Ovary (tissue), 9 donors: ENCODE data around the gene OLIG2. TPM values are rescaled to one million over a fixed set of nuclear protein-coding genes. Genes with fewer than 3 reads are reported as not detected.

Experiments used
- DNase-seq, 5 donors: peaks; one replicate each; pipeline ENCODE4 v3.0.0-alpha.2; 2019 to 2020
- H3K27ac ChIP-seq, 2 donors: fragments of 200-600 bp; one replicate each; pipeline versions ENCODE4 v1.5.1 to v1.8.0; 2019 to 2022
- H3K27me3 ChIP-seq: fragments of 200-600 bp; one replicate; pipeline ENCODE4 v1.8.0; 2022
- H3K36me3 ChIP-seq: fragments of 200-600 bp; sonication (generic); one replicate; pipeline ENCODE4 v1.5.1; 2019
- H3K4me1 ChIP-seq: one replicate; pipeline ENCODE4 v1.8.1; 2013; ENCODE audit warnings: mild to moderate bottlenecking, moderate library complexity; ENCODE audit not compliant: insufficient read depth
- H3K4me3 ChIP-seq: fragments of 200-600 bp; sonication (generic); one replicate; pipeline ENCODE4 v1.5.1; 2017
- H3K9me3 ChIP-seq, 2 donors: fragments of 200-600 bp in 1 of 2; sonication (generic) in 1 of 2; one replicate each; pipeline versions ENCODE4 v1.5.1 to v1.8.1; 2013 to 2019; ENCODE audit warnings: mild to moderate bottlenecking in 1 of 2, moderate library complexity in 1 of 2
- CTCF ChIP-seq, 3 donors: fragments of 450-650 bp in 2 of 3; fragments of 200-600 bp in 1 of 3; IDR thresholded peaks; one replicate each; pipeline versions ENCODE4 v1.5.1 to v1.8.0; 2016 to 2022; ENCODE audit warnings: antibody characterized with exemption in 3 of 3, mild to moderate bottlenecking in 1 of 3
- EP300 ChIP-seq: sonication (generic); formaldehyde crosslinking; IDR thresholded peaks from one replicate; pipeline ENCODE4 v1.6.1; 2017; ENCODE audit warnings: antibody characterized with exemption
- POLR2A ChIP-seq: fragments of 450-650 bp; IDR thresholded peaks from one replicate; pipeline ENCODE4 v1.6.1; 2017; ENCODE audit warnings: antibody characterized with exemption, mild to moderate bottlenecking, moderate library complexity
- WGBS, 3 donors: extraction: QIAGEN DNeasy Blood & Tissue Kit in 1 of 3; methylation state at CpG; one replicate each; pipeline versions ENCODE4 v1.1.5 to v1.1.7; 2013 to 2017; 5-methylcytosine and 5-hydroxymethylcytosine counted together
- intact Hi-C, 4 donors: fragments of 100-400 bp; cut with DNase I; formaldehyde crosslinking; loops; one replicate each; pipeline versions ENCODE4 v1.11.0 to v1.15.1; 2022 to 2023
- polyA plus RNA-seq, 2 donors: library from polyadenylated mRNA; stranded (reverse); fragments of 200-250 nt in 1 of 2; fragments of 350-450 nt in 1 of 2; fragmentation: Illumina TruSeq in 1 of 2; extraction: RNeasy Lipid Tissue Mini Kit (QIAGEN cat#74804) in 1 of 2; gene quantifications; one replicate each; pipeline ENCODE4 v1.2.3, GENCODE V29; 2013 to 2014
- total RNA-seq, 7 donors: library from RNA; depleted of rRNA in 2 of 7; stranded (reverse); fragments of >200 nt in 2 of 7; fragmentation: NEBNext Ultra II Directional in 3 of 7; extraction: Animal tissue kit (Norgen Biotek cat#: 25700) in 3 of 7; gene quantifications; one replicate each; pipeline versions ENCODE4 v1.1.0 to v1.2.4, GENCODE V29; 2016 to 2023
- donor health status: DM: no; HTN: no; CAD: no; lungs with moderate emphysema.
- donor health status: DM: no; HTN: no; CAD: no.
- donor health status: Bipolar disorder and iron deficiency.
- donor health status: DM: yes; HTN: yes; CAD: no.
- donor health status: DM: no; HTN: no; CAD: no.
- donor health status: DM: yes; HTN: yes; CAD: no.

The OLIG2 gene
- total and polyA plus RNA-seq, 9 donors, result not detected

- intact Hi-C loops, result no loop called here
- no peak overlapping the region for H3K27ac ChIP-seq
- no peaks in the 10 kb centered on the region for H3K36me3 ChIP-seq
- DNase-seq, result no peak
- no peak overlapping the region for H3K4me3 ChIP-seq
- no peaks in the 10 kb centered on the region for H3K4me1 ChIP-seq
- no peaks in the 10 kb centered on the region for H3K27me3 ChIP-seq
- 72 to 76% (median 76%) methylated on average over 11 of the region's 11 CpGs for WGBS, 3 donors
- no peaks in the 10 kb centered on the region for H3K9me3 ChIP-seq
- TF ChIP-seq EP300 (no peak), POLR2A (no peak), CTCF (IDR thresholded peaks at IDR 0.05) (no peak)
These were observed 51.0 kb downstream of the OLIG2 start for GRCh38 chr21:33076600-33077329.

Other genes with a start within 250 kb of the OLIG2 start
- not detected for gene OLIG1, start 44.2 kb downstream of the OLIG2 start, total RNA-seq
- gene OLIG1, start 44.2 kb downstream of the OLIG2 start, polyA plus RNA-seq, result not detected
- gene IFNAR2, start 204.0 kb downstream of the OLIG2 start, total RNA-seq, result 10 to 100 TPM; 10.8 to 27.5 (median 20.5) TPM
- gene IFNAR2, start 204.0 kb downstream of the OLIG2 start, polyA plus RNA-seq, result 10 to 100 TPM; 13.8 to 30.4 TPM
- gene IL10RB, start 240.4 kb downstream of the OLIG2 start, total RNA-seq, result 10 to 100 TPM; 18.1 to 25.5 (median 23.8) TPM
- 10 to 100 TPM; 31.5 to 31.7 TPM for gene IL10RB, start 240.4 kb downstream of the OLIG2 start, polyA plus RNA-seq